Stimulated activated CD8-positive, alpha-beta memory T cell treated with anti-CD3 and anti-CD28 coated beads, Interleukin-4, amount 100 ng/mL, for 24 hours (primary cell): ENCODE results near the gene GNAS-AS1.
"Not testable (repeated sequence)": the region's sequence is repeated elsewhere in the genome, so short reads cannot be mapped to it uniquely, and the experiment has no call there.

Experiments
- DNase-seq: peaks from one replicate; pipeline ENCODE4 v3.0.0-alpha.2; 2020; ENCODE audit warnings: low read depth

Gene GNAS-AS1

GRCh38 chr20:58835231-58835630, 15.5 kb downstream of the GNAS-AS1 start:
- no peak for DNase-seq

GRCh38 chr20:58833921-58834320, 16.8 kb downstream of the GNAS-AS1 start:
- no peak for DNase-seq

- no peak for DNase-seq
Measured at GRCh38 chr20:58832457-58832856, 18.2 kb downstream of the GNAS-AS1 start.

GRCh38 chr20:58829531-58829941, 21.2 kb downstream of the GNAS-AS1 start:
- DNase-seq, result no peak

- not testable (repeated sequence) for DNase-seq
Measured at GRCh38 chr20:58828804-58829203, 21.9 kb downstream of the GNAS-AS1 start.

GRCh38 chr20:58828136-58828535, 22.6 kb downstream of the GNAS-AS1 start:
- DNase-seq, result no peak

- DNase-seq, result no peak
Measured at GRCh38 chr20:58826271-58826670, 24.4 kb downstream of the GNAS-AS1 start.

- no peak for DNase-seq
Measured at GRCh38 chr20:58825450-58825849, 25.3 kb downstream of the GNAS-AS1 start.

- DNase-seq, result no peak
Measured at GRCh38 chr20:58824843-58825242, 25.9 kb downstream of the GNAS-AS1 start.

- no peak for DNase-seq
Measured at GRCh38 chr20:58822748-58823730, 27.7 kb downstream of the GNAS-AS1 start.

- DNase-seq, result no peak
Measured at GRCh38 chr20:58822149-58822548, 28.6 kb downstream of the GNAS-AS1 start.

- DNase-seq, result not testable (repeated sequence)
Measured at GRCh38 chr20:58820515-58820914, 30.2 kb downstream of the GNAS-AS1 start.

- DNase-seq, result no peak
Measured at GRCh38 chr20:58819921-58820320, 30.8 kb downstream of the GNAS-AS1 start.

GRCh38 chr20:58818586-58819285, 32.0 kb downstream of the GNAS-AS1 start:
- peak; percentile 53 for DNase-seq

GRCh38 chr20:58817748-58818147, 33.0 kb downstream of the GNAS-AS1 start:
- no peak for DNase-seq

GRCh38 chr20:58816957-58817651, 33.6 kb downstream of the GNAS-AS1 start:
- DNase-seq, result no peak

GRCh38 chr20:58816051-58816450, 34.7 kb downstream of the GNAS-AS1 start:
- DNase-seq, result no peak

GRCh38 chr20:58815448-58815847, 35.3 kb downstream of the GNAS-AS1 start:
- DNase-seq, result no peak

- DNase-seq, result no peak
Measured at GRCh38 chr20:58813369-58813768, 37.3 kb downstream of the GNAS-AS1 start.

- no peak for DNase-seq
Measured at GRCh38 chr20:58811334-58811733, 39.4 kb downstream of the GNAS-AS1 start.

GRCh38 chr20:58810879-58811250, 39.8 kb downstream of the GNAS-AS1 start:
- no peak for DNase-seq

- DNase-seq, result no peak
Measured at GRCh38 chr20:58810116-58810878, 40.4 kb downstream of the GNAS-AS1 start.
